ENCODE results near the gene ACTL7A. TPM values are rescaled to one million over a fixed set of nuclear protein-coding genes. Genes with fewer than 3 reads are reported as not detected.

The ACTL7A gene
- total RNA-seq, 4 donors from 2014 or later = not detected

DNA sequence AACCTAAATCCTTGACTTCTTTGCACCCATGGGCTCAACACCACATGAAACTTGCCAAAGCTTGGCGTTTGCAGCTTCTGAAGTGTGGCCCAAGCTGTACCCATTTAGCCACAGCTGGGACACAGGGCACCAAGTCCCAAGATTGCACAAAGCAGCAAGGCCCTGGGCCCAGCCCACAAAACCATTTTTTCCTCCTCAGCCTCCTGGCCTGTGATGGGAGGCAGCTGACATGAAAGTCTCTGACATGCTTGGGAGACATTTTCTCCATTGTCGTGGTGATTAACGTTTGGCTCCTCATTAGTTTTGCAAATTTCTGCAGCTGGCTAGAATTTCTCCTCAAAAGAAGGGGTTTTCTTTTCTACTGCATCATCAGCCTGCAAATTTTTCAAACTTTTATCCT, 38.2 kb upstream of the ACTL7A start:
- DNase-seq (ENCODE audit: low spot score in 2 of 2) = no peak
- intact Hi-C loops (cut with DNase I; ENCODE audit: low total_unique reads) = no loop called here
- 80 to 89% methylated on average over 3 of the region's 3 CpGs for WGBS, 2 donors
- no peak overlapping the region for H3K4me3 ChIP-seq (ENCODE audit: low read depth, poor library complexity, severe bottlenecking)
- TF ChIP-seq, protein P1, sequence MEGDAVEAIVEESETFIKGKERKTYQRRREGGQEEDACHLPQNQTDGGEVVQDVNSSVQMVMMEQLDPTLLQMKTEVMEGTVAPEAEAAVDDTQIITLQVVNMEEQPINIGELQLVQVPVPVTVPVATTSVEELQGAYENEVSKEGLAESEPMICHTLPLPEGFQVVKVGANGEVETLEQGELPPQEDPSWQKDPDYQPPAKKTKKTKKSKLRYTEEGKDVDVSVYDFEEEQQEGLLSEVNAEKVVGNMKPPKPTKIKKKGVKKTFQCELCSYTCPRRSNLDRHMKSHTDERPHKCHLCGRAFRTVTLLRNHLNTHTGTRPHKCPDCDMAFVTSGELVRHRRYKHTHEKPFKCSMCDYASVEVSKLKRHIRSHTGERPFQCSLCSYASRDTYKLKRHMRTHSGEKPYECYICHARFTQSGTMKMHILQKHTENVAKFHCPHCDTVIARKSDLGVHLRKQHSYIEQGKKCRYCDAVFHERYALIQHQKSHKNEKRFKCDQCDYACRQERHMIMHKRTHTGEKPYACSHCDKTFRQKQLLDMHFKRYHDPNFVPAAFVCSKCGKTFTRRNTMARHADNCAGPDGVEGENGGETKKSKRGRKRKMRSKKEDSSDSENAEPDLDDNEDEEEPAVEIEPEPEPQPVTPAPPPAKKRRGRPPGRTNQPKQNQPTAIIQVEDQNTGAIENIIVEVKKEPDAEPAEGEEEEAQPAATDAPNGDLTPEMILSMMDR (IDR thresholded peaks at IDR 0.05) = no peak
- TF ChIP-seq POLR2A (IDR thresholded peaks at IDR 0.05) = no peak

DNA sequence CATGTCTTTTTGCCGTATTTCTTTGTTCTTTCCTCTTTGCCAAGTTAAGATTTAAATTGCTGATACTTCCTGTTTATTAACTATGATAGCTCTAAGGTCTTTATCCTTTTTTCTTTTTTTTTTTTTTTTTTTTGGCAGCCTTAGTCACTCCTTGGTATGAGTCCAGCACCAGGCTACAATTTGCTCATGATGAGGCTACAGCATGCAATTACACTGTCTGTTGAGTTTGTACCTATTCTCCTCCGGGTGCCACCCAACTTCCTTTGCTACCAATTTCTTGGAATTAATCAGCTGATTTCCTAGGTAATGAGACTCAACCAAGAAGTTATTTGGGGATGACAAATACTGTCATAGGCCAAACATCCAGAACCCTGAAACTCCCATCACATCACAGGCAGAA, 31.8 kb upstream of the ACTL7A start:
- intact Hi-C loops (cut with DNase I; ENCODE audit: low total_unique reads) = no loop called here
- 33 to 35% methylated on average over 2 of the region's 2 CpGs for WGBS, 2 donors
- no peak overlapping the region for H3K4me3 ChIP-seq (ENCODE audit: low read depth, poor library complexity, severe bottlenecking)
- DNase-seq (ENCODE audit: low spot score in 2 of 2) = no peak
- TF ChIP-seq POLR2A (IDR thresholded peaks at IDR 0.05) = no peak
- TF ChIP-seq, protein P1 (IDR thresholded peaks at IDR 0.05) = no peak

- H3K4me3 ChIP-seq (ENCODE audit: low read depth, poor library complexity, severe bottlenecking) = no peak overlapping the region
- DNase-seq (ENCODE audit: low spot score in 2 of 2) = no peak
- WGBS, 2 donors = 94 to 95% methylated on average over 1 of the region's 1 CpG
- intact Hi-C loops (cut with DNase I; ENCODE audit: low total_unique reads) = no loop called here
- TF ChIP-seq, protein P1 (IDR thresholded peaks at IDR 0.05) = no peak
- no peak for TF ChIP-seq POLR2A (IDR thresholded peaks at IDR 0.05)
These were observed 30.4 kb upstream of the ACTL7A start for GRCh38 chr9:108831496-108832178.

DNA sequence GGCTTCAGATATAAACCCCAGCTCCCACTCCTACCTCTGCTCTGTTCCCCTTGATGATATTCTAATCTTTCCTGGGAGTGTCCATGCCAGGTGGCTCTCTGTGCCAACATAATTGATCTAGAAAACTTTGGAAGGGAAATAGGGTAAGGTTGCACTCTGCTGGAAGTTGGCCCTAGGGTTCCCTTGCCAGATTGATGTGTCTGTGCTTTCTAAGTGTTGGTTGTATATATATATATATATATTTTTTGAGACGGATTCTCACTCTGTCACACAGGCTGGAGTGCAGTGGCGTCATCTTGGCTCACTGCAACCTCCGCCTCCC, 29.9 kb upstream of the ACTL7A start:
- intact Hi-C loops (cut with DNase I; ENCODE audit: low total_unique reads) = no loop called here
- H3K4me3 ChIP-seq (ENCODE audit: low read depth, poor library complexity, severe bottlenecking) = no peak overlapping the region
- TF ChIP-seq POLR2A (IDR thresholded peaks at IDR 0.05) = no peak
- TF ChIP-seq, protein P1 (IDR thresholded peaks at IDR 0.05) = no peak
- WGBS, 2 donors = 80 to 81% methylated on average over 3 of the region's 3 CpGs
- DNase-seq (ENCODE audit: low spot score in 2 of 2) = no peak

GRCh38 chr9:108834959-108835665, 27.0 kb upstream of the ACTL7A start:
- no peak overlapping the region for H3K4me3 ChIP-seq (ENCODE audit: low read depth, poor library complexity, severe bottlenecking)
- no peak for TF ChIP-seq POLR2A (IDR thresholded peaks at IDR 0.05)
- intact Hi-C loops (cut with DNase I; ENCODE audit: low total_unique reads) = no loop called here
- DNase-seq (ENCODE audit: low spot score in 2 of 2) = peak in 1 of 2 donors; percentile 13
- 48 to 53% methylated on average over 4 of the region's 4 CpGs for WGBS, 2 donors

GRCh38 chr9:108835831-108836230, 26.2 kb upstream of the ACTL7A start:
- TF ChIP-seq POLR2A (IDR thresholded peaks at IDR 0.05) = no peak
- TF ChIP-seq, protein P1 (IDR thresholded peaks at IDR 0.05) = no peak
- intact Hi-C loops (cut with DNase I; ENCODE audit: low total_unique reads) = no loop called here
- WGBS, 2 donors = 75 to 92% methylated on average over 7 of the region's 7 CpGs
- no peak overlapping the region for H3K4me3 ChIP-seq (ENCODE audit: low read depth, poor library complexity, severe bottlenecking)
- peak in 1 of 2 donors; percentile 78 for DNase-seq (ENCODE audit: low spot score in 2 of 2)

All from lower leg skin (tissue), 4 donors.